Measurements from ENCODE around the gene NAV3. TPM values are rescaled to one million over a fixed set of nuclear protein-coding genes. Genes with fewer than 3 reads are reported as not detected.

NAV3 gene
- total and polyA plus RNA-seq, 2 of the 4 experiments (the other 2 are of a cell fraction), result 25.5 to 106 TPM

- Histone ChIP-seq H2BK120ac (ENCODE audit: low read depth, low read length) (no peak overlapping the region), H3K79me1 (ENCODE audit: low read depth in 1 of 2, low read length in 2 of 2) (no peaks in the 10 kb centered on the region), H3K4ac (ENCODE audit: low read depth, low read length) (no peak overlapping the region), H4K20me1 (ENCODE audit: insufficient read depth, low read length) (no peaks in the 10 kb centered on the region), H3K36me3 (ENCODE audit: control insufficient read depth, insufficient read depth, low read length) (no peaks in the 10 kb centered on the region), H3K56ac (ENCODE audit: extremely low read depth, insufficient read depth, low read length) (no peak overlapping the region), H3K9me1 (ENCODE audit: insufficient read depth, low read length) (no peaks in the 10 kb centered on the region), H2BK20ac (ENCODE audit: low read depth, low read length) (no peak overlapping the region), H3K4me3 (ENCODE audit: insufficient read depth, low read depth, low read length) (no peak overlapping the region), H3K9me3 (ENCODE audit: control insufficient read depth, insufficient read depth, low read length) (no peaks in the 10 kb centered on the region), H2AK9ac (replicated peaks; ENCODE audit: low read depth, low read length, poor library complexity) (no peak overlapping the region), H2AK5ac (ENCODE audit: low read depth, low read length) (no peak overlapping the region), H4K91ac (ENCODE audit: insufficient read depth, low read depth, low read length) (no peak overlapping the region), H3K23ac (ENCODE audit: low read depth, low read length) (no peak overlapping the region), H3K27me3 (ENCODE audit: control insufficient read depth, insufficient read depth, low read length) (peaks cover 3% of the 10 kb centered on the region), H3K4me1 (ENCODE audit: control insufficient read depth, insufficient read depth, low read length) (no peaks in the 10 kb centered on the region), H2BK5ac (ENCODE audit: low read depth, low read length, poor library complexity, severe bottlenecking) (no peak overlapping the region), H2AFZ (replicated peaks; ENCODE audit: low read length, poor library complexity) (no peak overlapping the region), H4K8ac (ENCODE audit: low read depth in 2 of 2, low read length in 2 of 2) (no peak overlapping the region), H4K5ac (ENCODE audit: low read depth, low read length) (no peak overlapping the region), H2BK15ac (ENCODE audit: low read depth, low read length) (no peak overlapping the region), H3K4me2 (ENCODE audit: low read depth, low read length) (no peak overlapping the region), H3K18ac (ENCODE audit: low read depth, low read length) (no peak overlapping the region), H3K9ac (ENCODE audit: low read depth, low read length) (no peak overlapping the region), H3K14ac (replicated peaks; ENCODE audit: low read depth, low read length) (no peak overlapping the region), H3K27ac (ENCODE audit: insufficient read depth, low read length) (no peak overlapping the region)
- in situ Hi-C loops (cut with MboI; ENCODE audit: low sequenced_read_pairs) (no loop called here), intact Hi-C loops (cut with micrococcal nuclease) (no loop called here), dilution Hi-C loops (cut with HindIII; ENCODE audit: low sequenced_read_pairs, unreplicated experiment) (no loop called here)
- DNase-seq (no peak), ATAC-seq (ENCODE audit: low read depth) (no peak)
- ChIA-PET CTCF (no interaction called here), POLR2A (ENCODE audit: unreplicated experiment) (no interaction called here)
- TF ChIP-seq ELK1 (IDR thresholded peaks at IDR 0.05; ENCODE audit: borderline replicate concordance, low read depth, low read length) (no peak), CEBPB (IDR thresholded peaks at IDR 0.05; ENCODE audit: low read depth, low read length) (0 out of 2 replicates have a peak, but pooled peaks have one; percentile 19)
- no TSS peak for BruUV-seq (replicated peaks)
Measured at GRCh38 chr12:77841521-77841920, 10.8 kb downstream of the NAV3 start.

All from IMR-90 (cell line).